CD14-positive monocyte (primary cell): ENCODE measurements around the gene NTM. TPM values are rescaled to one million over a fixed set of nuclear protein-coding genes. Genes with fewer than 3 reads are reported as not detected.

Experiments used
- DNase-seq, 3 donors: peaks; one replicate each; pipeline ENCODE4 v3.0.0-alpha.2; 2011 to 2022
- H2AFZ ChIP-seq: 2 replicates; pipeline ENCODE4 v1.6.0; 2012; ENCODE audit warnings: mild to moderate bottlenecking, low read depth, low read length, inconsistent platforms; ENCODE audit not compliant: insufficient read depth, poor library complexity, severe bottlenecking
- H3K27ac ChIP-seq, 2 donors: 1 replicate in 1 of 2; 2 replicates in 1 of 2; pipeline ENCODE4 v1.5.1; 2012 to 2013; ENCODE audit warnings: low read length in 2 of 2, control low read depth in 1 of 2, inconsistent platforms in 1 of 2, low read depth in 1 of 2, mild to moderate bottlenecking in 1 of 2
- H3K27me3 ChIP-seq, 2 donors: one replicate each; pipeline versions ENCODE4 v1.6.0 to v1.6.1; 2011 to 2013; ENCODE audit warnings: low read length in 2 of 2; ENCODE audit not compliant: control insufficient read depth in 2 of 2, insufficient read depth in 2 of 2
- H3K36me3 ChIP-seq, 2 donors: replicated peaks in 1 of 2; 1 replicate in 1 of 2; 2 replicates in 1 of 2; pipeline versions ENCODE4 v1.5.1 to v1.6.1; 2012 to 2013; ENCODE audit warnings: low read length in 2 of 2, control low read depth in 1 of 2, inconsistent platforms in 1 of 2, mild to moderate bottlenecking in 1 of 2; ENCODE audit not compliant: insufficient read depth in 2 of 2, control insufficient read depth in 1 of 2
- H3K4me1 ChIP-seq, 2 donors: 1 replicate in 1 of 2; 2 replicates in 1 of 2; pipeline versions ENCODE4 v1.5.1 to v1.6.1; 2012 to 2013; ENCODE audit warnings: low read length in 2 of 2, control low read depth in 1 of 2, inconsistent platforms in 1 of 2, mild to moderate bottlenecking in 1 of 2, moderate library complexity in 1 of 2; ENCODE audit not compliant: insufficient read depth in 2 of 2, control insufficient read depth in 1 of 2
- H3K4me2 ChIP-seq: replicated peaks from 2 replicates; pipeline ENCODE3; 2012; ENCODE audit warnings: low read length, moderate library complexity, mild to moderate bottlenecking; ENCODE audit not compliant: poor library complexity, severe bottlenecking; ENCODE audit errors: extremely low read depth
- H3K4me3 ChIP-seq, 3 experiments: fragments of 200-600 bp in 1 of 3; sonication (generic) in 1 of 3; replicated peaks in 1 of 3; 1 replicate in 2 of 3; 2 replicates in 1 of 3; pipeline ENCODE4 v1.5.1; 2011 to 2013; ENCODE audit warnings: low read length in 3 of 3, mild to moderate bottlenecking in 3 of 3, control low read depth in 2 of 3, low read depth in 2 of 3, inconsistent platforms in 1 of 3, moderate library complexity in 1 of 3
- H3K79me2 ChIP-seq: 2 replicates; pipeline ENCODE4 v1.6.0; 2012; ENCODE audit warnings: mild to moderate bottlenecking, control low read depth, inconsistent platforms, low read length, moderate library complexity; ENCODE audit not compliant: insufficient read depth
- H3K9ac ChIP-seq: 2 replicates; pipeline ENCODE4 v1.6.0; 2017; ENCODE audit warnings: low read length, mild to moderate bottlenecking; ENCODE audit not compliant: insufficient read depth, poor library complexity, severe bottlenecking
- H3K9me3 ChIP-seq, 2 donors: replicated peaks in 1 of 2; 1 replicate in 1 of 2; 2 replicates in 1 of 2; pipeline versions ENCODE4 v1.5.1 to v1.6.1; 2012 to 2013; ENCODE audit warnings: low read length in 2 of 2, control low read depth in 1 of 2; ENCODE audit not compliant: control insufficient read depth in 1 of 2, insufficient read depth in 1 of 2
- H4K20me1 ChIP-seq: 2 replicates; pipeline ENCODE4 v1.6.0; 2012; ENCODE audit warnings: mild to moderate bottlenecking, low read length, control low read depth, moderate library complexity; ENCODE audit not compliant: insufficient read depth
- H3K27ac Mint-ChIP-seq, 7 donors: one replicate each; pipeline ENCODE4 v1.8.0; 2020; ENCODE audit warnings: mild to moderate bottlenecking in 7 of 7, mixed read lengths in 7 of 7, moderate library complexity in 6 of 7, inconsistent platforms in 2 of 7
- H3K27me3 Mint-ChIP-seq, 3 donors: one replicate each; pipeline ENCODE4 v1.8.0; 2021 to 2022; ENCODE audit warnings: low read depth in 3 of 3, mild to moderate bottlenecking in 3 of 3, mixed read lengths in 3 of 3, moderate library complexity in 3 of 3, inconsistent platforms in 1 of 3
- H3K36me3 Mint-ChIP-seq, 2 donors: one replicate each; pipeline ENCODE4 v1.8.0; 2020; ENCODE audit warnings: mixed read lengths in 2 of 2, inconsistent platforms in 1 of 2, mild to moderate bottlenecking in 1 of 2
- H3K4me1 Mint-ChIP-seq: one replicate; pipeline ENCODE4 v1.8.0; 2020; ENCODE audit warnings: mild to moderate bottlenecking, mixed read lengths
- H3K4me3 Mint-ChIP-seq, 2 donors: one replicate each; pipeline ENCODE4 v1.8.0; 2020; ENCODE audit warnings: mild to moderate bottlenecking in 2 of 2, mixed read lengths in 2 of 2, moderate library complexity in 1 of 2
- H3K9me3 Mint-ChIP-seq, 7 donors: one replicate each; pipeline ENCODE4 v1.8.0; 2020 to 2022; ENCODE audit warnings: mixed read lengths in 7 of 7, mild to moderate bottlenecking in 6 of 7, moderate library complexity in 6 of 7, inconsistent platforms in 2 of 7
- CTCF ChIP-seq: fragments of 200-600 bp; IDR thresholded peaks from one replicate; pipeline ENCODE4 v1.8.0; 2022; ENCODE audit warnings: antibody characterized with exemption, mild to moderate bottlenecking
- WGBS: methylation state at CpG from one replicate; pipeline ENCODE4 v1.1.5; 2013; ENCODE audit warnings: missing lambda C conversion rate; ENCODE audit not compliant: insufficient coverage; 5-methylcytosine and 5-hydroxymethylcytosine counted together
- intact Hi-C, 2 donors: fragments of 100-400 bp; cut with micrococcal nuclease; formaldehyde crosslinking; loops; one replicate each; pipeline versions ENCODE4 v1.15.0 to v1.15.1; 2023
- polyA plus RNA-seq, 3 donors: library from polyadenylated mRNA; depleted of rRNA in 1 of 3; unstranded in 2 of 3; stranded (reverse) in 1 of 3; fragments of 300-500 nt in 2 of 3; fragments of >200 nt in 1 of 3; fragmentation: Illumina TruSeq in 2 of 3; gene quantifications; 1 replicate in 2 of 3; 2 replicates in 1 of 3; pipeline ENCODE4 v1.2.3, GENCODE V29; 2012 to 2021

Gene NTM
- polyA plus RNA-seq, 3 donors: not detected

GRCh38 chr11:131916638-131917037 is 546.2 kb downstream of the NTM start:
- Histone ChIP-seq H3K9ac (no peak overlapping the region), H3K27ac (no peak overlapping the region), H3K36me3 (no peaks in the 10 kb centered on the region), H2AFZ (no peak overlapping the region), H3K79me2 (no peaks in the 10 kb centered on the region), H3K4me3 (no peak overlapping the region), H4K20me1 (no peaks in the 10 kb centered on the region), H3K9me3 (no peaks in the 10 kb centered on the region), H3K27me3 (peaks cover 11 to 31% of the 10 kb centered on the region in 2 donors), H3K4me2 (no peak overlapping the region), H3K4me1 (no peaks in the 10 kb centered on the region)
- Mint-ChIP-seq H3K27me3 (peaks cover 22 to 30% (median 27%) of the 10 kb centered on the region in 3 donors), H3K4me3 (no peak overlapping the region), H3K27ac (no peak overlapping the region), H3K36me3 (no peaks in the 10 kb centered on the region), H3K4me1 (no peaks in the 10 kb centered on the region), H3K9me3 (peaks cover 0 to 2% (median 0%) of the 10 kb centered on the region in 7 donors)
- intact Hi-C loops: no loop called here
- DNase-seq: no peak
- no peak for TF ChIP-seq CTCF
- WGBS: 81% methylated on average over 5 of the region's 5 CpGs

GRCh38 chr11:131917634-131918384 is 547.4 kb downstream of the NTM start:
- Histone ChIP-seq H3K79me2 (no peaks in the 10 kb centered on the region), H4K20me1 (no peaks in the 10 kb centered on the region), H3K9ac (no peak overlapping the region), H3K9me3 (no peaks in the 10 kb centered on the region), H3K27me3 (peaks cover 4 to 19% of the 10 kb centered on the region in 2 donors), H3K36me3 (no peaks in the 10 kb centered on the region), H2AFZ (no peak overlapping the region), H3K4me1 (no peaks in the 10 kb centered on the region), H3K4me3 (no peak overlapping the region), H3K4me2 (no peak overlapping the region), H3K27ac (no peak overlapping the region)
- Mint-ChIP-seq H3K27ac (no peak overlapping the region), H3K9me3 (peaks cover 0 to 2% (median 0%) of the 10 kb centered on the region in 7 donors), H3K4me1 (no peaks in the 10 kb centered on the region), H3K36me3 (no peaks in the 10 kb centered on the region), H3K4me3 (no peak overlapping the region), H3K27me3 (peaks cover 12 to 21% (median 19%) of the 10 kb centered on the region in 3 donors)
- intact Hi-C loops: no loop called here
- DNase-seq: no peak
- WGBS: 66% methylated on average over 5 of the region's 12 CpGs
- TF ChIP-seq CTCF: no peak
